ENCODE results near the gene TEX52. TPM values are rescaled to one million over a fixed set of nuclear protein-coding genes. Genes with fewer than 3 reads are reported as not detected.

The TEX52 gene
- total RNA-seq, 3 donors from 2014 or later = not detected

GRCh38 chr12:2800046-2800570 is 56.7 kb downstream of the TEX52 start:
- TF ChIP-seq, protein P1, sequence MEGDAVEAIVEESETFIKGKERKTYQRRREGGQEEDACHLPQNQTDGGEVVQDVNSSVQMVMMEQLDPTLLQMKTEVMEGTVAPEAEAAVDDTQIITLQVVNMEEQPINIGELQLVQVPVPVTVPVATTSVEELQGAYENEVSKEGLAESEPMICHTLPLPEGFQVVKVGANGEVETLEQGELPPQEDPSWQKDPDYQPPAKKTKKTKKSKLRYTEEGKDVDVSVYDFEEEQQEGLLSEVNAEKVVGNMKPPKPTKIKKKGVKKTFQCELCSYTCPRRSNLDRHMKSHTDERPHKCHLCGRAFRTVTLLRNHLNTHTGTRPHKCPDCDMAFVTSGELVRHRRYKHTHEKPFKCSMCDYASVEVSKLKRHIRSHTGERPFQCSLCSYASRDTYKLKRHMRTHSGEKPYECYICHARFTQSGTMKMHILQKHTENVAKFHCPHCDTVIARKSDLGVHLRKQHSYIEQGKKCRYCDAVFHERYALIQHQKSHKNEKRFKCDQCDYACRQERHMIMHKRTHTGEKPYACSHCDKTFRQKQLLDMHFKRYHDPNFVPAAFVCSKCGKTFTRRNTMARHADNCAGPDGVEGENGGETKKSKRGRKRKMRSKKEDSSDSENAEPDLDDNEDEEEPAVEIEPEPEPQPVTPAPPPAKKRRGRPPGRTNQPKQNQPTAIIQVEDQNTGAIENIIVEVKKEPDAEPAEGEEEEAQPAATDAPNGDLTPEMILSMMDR (IDR thresholded peaks at IDR 0.05) = no peak
- intact Hi-C loops (cut with DNase I, micrococcal nuclease) = no loop called here
- ATAC-seq = no peak
- no peaks in the 10 kb centered on the region for H3K9me3 ChIP-seq
- peaks cover 10% of the 10 kb centered on the region for H3K36me3 ChIP-seq (ENCODE audit: low read depth)
- H3K4me1 ChIP-seq (ENCODE audit: low read depth) = peaks cover 4% of the 10 kb centered on the region
- no peak overlapping the region for H3K4me3 ChIP-seq
- no peak for DNase-seq

Other genes starting within 250 kb of the TEX52 start
- gene FKBP4, start 62.1 kb downstream of the TEX52 start, total RNA-seq = 10 to 100 TPM; 58.2 to 79.7 (median 76.0) TPM
- 10 to 100 TPM; 37.9 to 55.4 (median 38.0) TPM for gene ITFG2, start 44.4 kb downstream of the TEX52 start, total RNA-seq
- 1 to 10 TPM in 1 of 3 donors, under 1 TPM in 2; 0.64 to 2.2 (median 0.96) TPM for gene NRIP2, start 22.0 kb downstream of the TEX52 start, total RNA-seq
- gene FOXM1, start 20.1 kb upstream of the TEX52 start, total RNA-seq = 10 to 100 TPM in 1 of 3 donors, 1 to 10 TPM in 2; 6.3 to 30.0 (median 7.7) TPM
- gene RHNO1, start 20.2 kb upstream of the TEX52 start, total RNA-seq = 10 to 100 TPM in 2 of 3 donors, 1 to 10 TPM in 1; 8.7 to 20.1 (median 15.5) TPM
- gene TULP3, start 33.9 kb upstream of the TEX52 start, total RNA-seq = 10 to 100 TPM in 1 of 3 donors, 1 to 10 TPM in 2; 7.9 to 18.2 (median 8.2) TPM
- gene TEAD4, start 102.4 kb upstream of the TEX52 start, total RNA-seq = 10 to 100 TPM in 1 of 3 donors, 1 to 10 TPM in 2; 4.6 to 11.3 (median 6.5) TPM
- gene TSPAN9, start 220.3 kb upstream of the TEX52 start, total RNA-seq = 10 to 100 TPM in 1 of 3 donors, 1 to 10 TPM in 2; 4.7 to 28.4 (median 8.5) TPM

All from mucosa of descending colon (tissue), 3 donors.